Measurements from ENCODE around the gene EPHA4. TPM values are rescaled to one million over a fixed set of nuclear protein-coding genes. Genes with fewer than 3 reads are reported as not detected.

EPHA4 gene
- total and polyA plus RNA-seq, 2 donors: 6.5 to 41.3 TPM

- H3K27ac ChIP-seq (ENCODE audit: low read depth): no peak overlapping the region
- no peak for DNase-seq (ENCODE audit: extremely low spot score)
- H3K4me3 ChIP-seq (ENCODE audit: low read depth, low read length): no peak overlapping the region
- WGBS: 79% methylated on average over 2 of the region's 2 CpGs
- H3K36me3 ChIP-seq (ENCODE audit: insufficient read depth): no peaks in the 10 kb centered on the region
- H3K4me1 ChIP-seq (ENCODE audit: insufficient read depth): peaks cover 2% of the 10 kb centered on the region
Observed at GRCh38 chr2:221478485-221478863, 93.6 kb downstream of the EPHA4 start.

GRCh38 chr2:221477714-221478484, 94.2 kb downstream of the EPHA4 start:
- Histone ChIP-seq H3K36me3 (ENCODE audit: insufficient read depth) (no peaks in the 10 kb centered on the region), H3K4me1 (ENCODE audit: insufficient read depth) (peaks cover 2% of the 10 kb centered on the region), H3K27ac (ENCODE audit: low read depth) (no peak overlapping the region), H3K4me3 (ENCODE audit: low read depth, low read length) (no peak overlapping the region)
- DNase-seq (ENCODE audit: extremely low spot score): no peak
- 67% methylated on average over 8 of the region's 8 CpGs for WGBS

- Histone ChIP-seq H3K27ac (ENCODE audit: low read depth) (no peak overlapping the region), H3K4me3 (ENCODE audit: low read depth, low read length) (no peak overlapping the region), H3K4me1 (ENCODE audit: insufficient read depth) (peaks cover 2% of the 10 kb centered on the region), H3K36me3 (ENCODE audit: insufficient read depth) (no peaks in the 10 kb centered on the region)
- 99% methylated on average over 1 of the region's 1 CpG for WGBS
- DNase-seq (ENCODE audit: extremely low spot score): no peak
Observed at GRCh38 chr2:221476195-221476594, 95.9 kb downstream of the EPHA4 start.

GRCh38 chr2:221473451-221473850, 98.7 kb downstream of the EPHA4 start:
- no peaks in the 10 kb centered on the region for H3K36me3 ChIP-seq (ENCODE audit: insufficient read depth)
- DNase-seq (ENCODE audit: extremely low spot score): no peak
- peaks cover 2% of the 10 kb centered on the region for H3K4me1 ChIP-seq (ENCODE audit: insufficient read depth)
- H3K4me3 ChIP-seq (ENCODE audit: low read depth, low read length): no peak overlapping the region
- H3K27ac ChIP-seq (ENCODE audit: low read depth): no peak overlapping the region

- Histone ChIP-seq H3K36me3 (ENCODE audit: insufficient read depth) (no peaks in the 10 kb centered on the region), H3K4me3 (ENCODE audit: low read depth, low read length) (no peak overlapping the region), H3K4me1 (ENCODE audit: insufficient read depth) (no peaks in the 10 kb centered on the region), H3K27ac (ENCODE audit: low read depth) (no peak overlapping the region)
- no peak for DNase-seq (ENCODE audit: extremely low spot score)
- WGBS: 82% methylated on average over 2 of the region's 2 CpGs
Observed at GRCh38 chr2:221468317-221468716, 103.8 kb downstream of the EPHA4 start.

- no peaks in the 10 kb centered on the region for H3K4me1 ChIP-seq (ENCODE audit: insufficient read depth)
- WGBS: 69% methylated on average over 2 of the region's 2 CpGs
- no peaks in the 10 kb centered on the region for H3K36me3 ChIP-seq (ENCODE audit: insufficient read depth)
- no peak overlapping the region for H3K27ac ChIP-seq (ENCODE audit: low read depth)
- DNase-seq (ENCODE audit: extremely low spot score): no peak
- no peak overlapping the region for H3K4me3 ChIP-seq (ENCODE audit: low read depth, low read length)
Observed at GRCh38 chr2:221467610-221468009, 104.5 kb downstream of the EPHA4 start.

- H3K4me3 ChIP-seq (ENCODE audit: low read depth, low read length): no peak overlapping the region
- no peaks in the 10 kb centered on the region for H3K36me3 ChIP-seq (ENCODE audit: insufficient read depth)
- no peak for DNase-seq (ENCODE audit: extremely low spot score)
- H3K4me1 ChIP-seq (ENCODE audit: insufficient read depth): no peaks in the 10 kb centered on the region
- 96% methylated on average over 5 of the region's 5 CpGs for WGBS
- no peak overlapping the region for H3K27ac ChIP-seq (ENCODE audit: low read depth)
Observed at GRCh38 chr2:221466744-221467143, 105.4 kb downstream of the EPHA4 start.

- no peak for DNase-seq (ENCODE audit: extremely low spot score)
- Histone ChIP-seq H3K27ac (ENCODE audit: low read depth) (no peak overlapping the region), H3K4me3 (ENCODE audit: low read depth, low read length) (no peak overlapping the region), H3K4me1 (ENCODE audit: insufficient read depth) (no peaks in the 10 kb centered on the region), H3K36me3 (ENCODE audit: insufficient read depth) (no peaks in the 10 kb centered on the region)
- 87% methylated on average over 11 of the region's 11 CpGs for WGBS
Observed at GRCh38 chr2:221465776-221466175, 106.3 kb downstream of the EPHA4 start.

- Histone ChIP-seq H3K27ac (ENCODE audit: low read depth) (no peak overlapping the region), H3K4me1 (ENCODE audit: insufficient read depth) (no peaks in the 10 kb centered on the region), H3K36me3 (ENCODE audit: insufficient read depth) (no peaks in the 10 kb centered on the region), H3K4me3 (ENCODE audit: low read depth, low read length) (no peak overlapping the region)
- no peak for DNase-seq (ENCODE audit: extremely low spot score)
- WGBS: 75% methylated on average over 2 of the region's 2 CpGs
Observed at GRCh38 chr2:221464971-221465370, 107.1 kb downstream of the EPHA4 start.

- no peak for DNase-seq (ENCODE audit: extremely low spot score)
- Histone ChIP-seq H3K36me3 (ENCODE audit: insufficient read depth) (no peaks in the 10 kb centered on the region), H3K4me1 (ENCODE audit: insufficient read depth) (no peaks in the 10 kb centered on the region), H3K4me3 (ENCODE audit: low read depth, low read length) (no peak overlapping the region), H3K27ac (ENCODE audit: low read depth) (no peak overlapping the region)
- WGBS: 87% methylated on average over 3 of the region's 3 CpGs
Observed at GRCh38 chr2:221463241-221463896, 108.7 kb downstream of the EPHA4 start.

GRCh38 chr2:221461901-221462300, 110.2 kb downstream of the EPHA4 start:
- Histone ChIP-seq H3K27ac (ENCODE audit: low read depth) (no peak overlapping the region), H3K4me3 (ENCODE audit: low read depth, low read length) (no peak overlapping the region), H3K4me1 (ENCODE audit: insufficient read depth) (no peaks in the 10 kb centered on the region), H3K36me3 (ENCODE audit: insufficient read depth) (no peaks in the 10 kb centered on the region)
- 90% methylated on average over 1 of the region's 1 CpG for WGBS
- no peak for DNase-seq (ENCODE audit: extremely low spot score)

- 64% methylated on average over 2 of the region's 2 CpGs for WGBS
- DNase-seq (ENCODE audit: extremely low spot score): no peak
Observed at GRCh38 chr2:221460136-221460535, 112.0 kb downstream of the EPHA4 start.

GRCh38 chr2:221458578-221458977, 113.5 kb downstream of the EPHA4 start:
- WGBS: 64% methylated on average over 5 of the region's 5 CpGs

More at GRCh38 chr2:221460136-221460535, 112.0 kb downstream of the EPHA4 start:
- Histone ChIP-seq H3K36me3 (ENCODE audit: insufficient read depth) (no peaks in the 10 kb centered on the region), H3K4me1 (ENCODE audit: insufficient read depth) (no peaks in the 10 kb centered on the region), H3K4me3 (ENCODE audit: low read depth, low read length) (no peak overlapping the region), H3K27ac (ENCODE audit: low read depth) (no peak overlapping the region)

GRCh38 chr2:221455214-221455613, 116.9 kb downstream of the EPHA4 start:
- no peaks in the 10 kb centered on the region for H3K36me3 ChIP-seq (ENCODE audit: insufficient read depth)
- no peak overlapping the region for H3K27ac ChIP-seq (ENCODE audit: low read depth)
- 68% methylated on average over 6 of the region's 6 CpGs for WGBS
- no peak overlapping the region for H3K4me3 ChIP-seq (ENCODE audit: low read depth, low read length)
- H3K4me1 ChIP-seq (ENCODE audit: insufficient read depth): no peaks in the 10 kb centered on the region
- no peak for DNase-seq (ENCODE audit: extremely low spot score)

More at GRCh38 chr2:221458578-221458977, 113.5 kb downstream of the EPHA4 start:
- Histone ChIP-seq H3K4me3 (ENCODE audit: low read depth, low read length) (no peak overlapping the region), H3K36me3 (ENCODE audit: insufficient read depth) (no peaks in the 10 kb centered on the region), H3K4me1 (ENCODE audit: insufficient read depth) (no peaks in the 10 kb centered on the region), H3K27ac (ENCODE audit: low read depth) (no peak overlapping the region)
- no peak for DNase-seq (ENCODE audit: extremely low spot score)

All from urinary bladder (tissue), 4 donors.